HG03025 (cell line): ENCODE measurements around the gene NAB1.
"Not testable (repeated sequence)": the region's sequence is repeated elsewhere in the genome, so short reads cannot be mapped to it uniquely, and the experiment has no call there.

Source experiments
- ATAC-seq: cut with Tn5 transposase; IDR thresholded peaks from one replicate; pipeline ENCODE4 v1.9.1; 2021; ENCODE audit warnings: mild to moderate bottlenecking, moderate library complexity; ENCODE audit not compliant: unreplicated experiment, low FRiP score

Gene NAB1

DNA sequence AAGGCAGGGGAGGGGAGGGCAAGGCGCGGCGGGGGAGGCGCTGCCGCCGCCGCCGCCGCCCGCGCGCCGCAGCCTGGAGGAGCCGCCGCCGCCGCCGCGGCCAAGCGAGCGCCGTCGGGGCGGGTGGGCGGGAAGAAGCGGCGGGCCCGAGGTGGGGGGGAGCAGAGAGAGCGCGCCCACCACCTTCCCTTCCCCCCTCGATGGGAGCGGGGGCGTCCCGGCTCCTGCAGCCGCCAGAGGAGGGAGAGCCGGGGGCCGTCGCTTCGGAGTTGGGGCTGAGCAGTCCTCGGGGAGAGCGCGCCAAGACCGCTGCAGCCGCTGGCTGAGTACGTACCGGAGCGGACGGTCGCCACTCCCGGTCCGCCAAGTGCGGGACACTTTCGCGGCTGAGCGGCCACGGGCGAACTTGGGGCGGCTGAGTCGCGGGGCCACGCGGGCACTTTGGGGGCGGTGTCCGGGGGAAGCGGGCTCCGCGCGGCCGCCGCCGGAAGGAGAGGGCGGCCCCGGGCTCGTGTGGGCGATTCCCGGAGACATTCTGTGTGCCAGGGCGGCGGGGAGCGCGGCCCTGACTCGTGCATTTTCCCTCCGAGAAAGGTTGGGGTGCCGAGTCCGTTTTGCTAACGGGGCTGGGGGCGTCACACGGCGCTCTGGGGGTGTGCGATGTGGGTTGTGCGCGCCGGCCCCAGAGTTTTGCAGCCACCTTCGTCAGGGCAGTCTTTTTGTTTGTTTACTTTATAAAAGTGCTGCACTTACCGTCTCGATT is at the start of gene NAB1:
TSS of gene NAB1 (plus strand) at position 49 of the 763 bp plus-strand sequence. CDS start 10,094 bp downstream, outside the sequence.
- ATAC-seq = peak; percentile 55

DNA sequence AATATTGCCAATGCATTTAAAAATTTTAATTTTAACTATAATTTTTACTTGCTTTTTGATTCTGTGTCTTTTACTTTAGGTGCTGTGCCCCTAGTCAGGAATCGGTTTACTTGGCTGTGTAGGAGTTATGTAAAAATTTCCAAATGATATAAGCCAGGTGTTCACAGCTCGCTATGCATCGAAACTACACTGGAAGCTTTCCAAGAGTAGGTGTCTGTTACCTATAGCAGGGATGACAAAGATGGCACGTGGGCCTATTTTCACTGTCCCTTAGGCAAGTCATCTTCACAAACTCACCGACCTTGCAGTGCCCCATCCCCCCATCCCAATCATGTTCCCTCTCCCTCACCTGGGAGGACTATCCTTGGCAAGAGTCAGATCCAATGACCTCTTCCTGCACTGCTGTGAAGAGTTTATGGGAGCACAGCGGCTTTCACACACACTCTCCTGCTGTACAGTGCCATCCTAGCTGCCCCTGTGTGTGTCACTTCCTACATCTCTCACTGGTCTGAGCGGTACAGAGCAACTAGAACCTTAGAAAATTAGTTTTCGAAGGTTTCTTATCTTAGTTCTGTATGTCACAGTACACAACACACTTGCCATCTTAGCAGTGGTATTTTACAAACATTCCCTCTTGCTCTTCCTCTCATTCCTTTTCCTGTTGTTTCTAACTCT is 49.2 kb upstream of the NAB1 start:
- ATAC-seq = no peak

DNA sequence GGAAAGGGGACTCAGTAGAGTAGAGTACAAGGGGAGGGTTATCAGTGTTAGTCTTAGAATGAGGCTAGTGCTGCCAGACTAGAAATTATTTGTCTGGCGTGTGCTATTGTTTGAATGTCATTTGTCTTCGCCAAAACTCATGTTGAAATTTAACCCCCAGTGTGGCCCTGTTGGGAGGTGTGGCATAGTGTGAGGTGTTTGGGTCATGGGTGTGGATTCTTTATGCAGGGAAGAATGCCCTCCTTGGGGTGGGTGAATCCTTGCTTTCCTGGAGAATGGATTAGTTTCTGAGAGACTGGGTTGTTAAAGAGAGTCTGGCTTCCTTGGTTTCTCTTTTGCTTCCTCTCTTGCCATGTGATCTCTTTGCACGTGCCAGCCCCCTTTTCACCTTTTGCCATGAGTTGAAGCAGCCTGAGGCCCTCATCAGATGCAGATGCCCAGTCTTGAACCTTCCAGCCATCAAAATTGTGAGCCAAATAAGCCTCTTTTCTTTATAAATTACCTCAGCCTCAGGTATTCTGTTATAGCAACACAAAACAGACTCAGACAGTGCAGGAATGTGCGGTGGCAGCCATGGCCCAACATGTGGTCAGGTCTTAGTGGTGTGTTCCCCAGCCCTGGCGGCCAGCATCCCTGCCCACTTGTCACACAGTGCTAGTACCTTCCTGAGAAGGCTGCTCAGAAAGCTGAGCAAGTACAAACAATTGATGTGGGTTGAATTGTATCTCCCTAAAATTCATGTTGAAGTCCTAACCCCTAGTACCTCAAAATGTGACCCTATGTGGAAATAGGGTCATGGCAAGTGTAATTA is 48.4 kb upstream of the NAB1 start:
- no peak for ATAC-seq

- ATAC-seq = no peak
These were observed 45.5 kb upstream of the NAB1 start for GRCh38 chr2:190603374-190603773.

DNA sequence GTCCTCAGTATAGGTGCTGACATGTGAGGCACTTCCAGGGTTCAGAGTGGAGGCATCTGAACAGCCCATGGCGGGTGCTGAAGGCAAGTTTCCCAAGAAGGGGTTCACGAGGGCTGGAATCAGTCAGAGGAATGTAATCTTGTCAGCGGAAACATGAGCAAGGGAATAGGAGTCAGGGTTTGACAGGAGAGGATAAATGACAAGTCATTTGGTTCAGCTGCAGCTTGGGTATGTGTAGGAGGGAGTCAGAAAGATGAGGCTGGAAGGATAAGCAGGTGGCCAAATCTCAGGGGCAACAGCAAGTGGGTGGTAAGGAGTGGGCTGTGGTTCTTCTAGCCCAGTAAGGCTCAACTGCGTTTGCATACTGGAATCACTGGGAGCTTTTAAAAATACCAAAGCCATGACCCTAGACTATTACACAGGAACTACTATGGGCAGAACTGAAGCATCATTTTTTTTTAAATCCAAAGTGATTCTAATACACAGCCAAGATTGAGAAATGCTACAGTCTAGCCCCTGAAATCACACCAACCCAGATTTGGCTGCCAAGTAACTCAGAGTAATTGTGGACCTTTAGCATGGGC is 41.8 kb upstream of the NAB1 start:
- no peak for ATAC-seq

- no peak for ATAC-seq
These were observed 41.1 kb upstream of the NAB1 start for GRCh38 chr2:190607657-190608357.

GRCh38 chr2:190608863-190609262 is 40.0 kb upstream of the NAB1 start:
- ATAC-seq = not testable (repeated sequence)

- not testable (repeated sequence) for ATAC-seq
These were observed 39.5 kb upstream of the NAB1 start for GRCh38 chr2:190609397-190609796.

- not testable (repeated sequence) for ATAC-seq
These were observed 38.4 kb upstream of the NAB1 start for GRCh38 chr2:190610528-190610927.

DNA sequence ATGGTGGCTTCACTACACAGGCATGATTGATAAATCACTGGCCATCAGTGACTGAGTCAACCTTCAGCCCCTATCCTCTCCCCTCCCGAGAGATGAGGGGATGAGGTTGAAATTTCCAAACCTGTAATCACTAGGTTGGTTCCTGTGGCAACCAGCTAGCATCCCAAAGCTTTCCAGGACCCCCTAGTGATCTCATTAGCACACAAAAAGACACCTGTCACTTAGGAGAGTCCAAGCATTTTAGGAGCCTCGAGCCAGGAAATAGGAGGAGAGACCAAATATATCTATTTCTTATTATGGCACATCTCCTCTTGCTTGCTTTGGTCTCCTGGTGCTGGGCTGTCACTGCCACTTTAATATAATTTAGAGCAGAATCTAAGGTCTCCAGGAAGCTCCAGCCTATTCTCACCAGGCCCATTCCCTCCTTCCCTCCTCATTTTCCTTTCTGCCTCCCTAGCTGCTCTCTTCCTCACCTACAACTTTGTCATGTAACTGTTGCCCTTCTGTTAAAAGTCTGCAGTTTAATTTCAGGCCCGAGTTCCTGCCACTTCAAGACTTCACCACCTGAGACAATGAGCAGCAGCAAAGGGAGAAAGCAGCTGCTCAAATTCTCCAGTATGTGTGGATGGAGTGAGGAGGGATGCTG is 33.2 kb upstream of the NAB1 start:
- no peak for ATAC-seq

DNA sequence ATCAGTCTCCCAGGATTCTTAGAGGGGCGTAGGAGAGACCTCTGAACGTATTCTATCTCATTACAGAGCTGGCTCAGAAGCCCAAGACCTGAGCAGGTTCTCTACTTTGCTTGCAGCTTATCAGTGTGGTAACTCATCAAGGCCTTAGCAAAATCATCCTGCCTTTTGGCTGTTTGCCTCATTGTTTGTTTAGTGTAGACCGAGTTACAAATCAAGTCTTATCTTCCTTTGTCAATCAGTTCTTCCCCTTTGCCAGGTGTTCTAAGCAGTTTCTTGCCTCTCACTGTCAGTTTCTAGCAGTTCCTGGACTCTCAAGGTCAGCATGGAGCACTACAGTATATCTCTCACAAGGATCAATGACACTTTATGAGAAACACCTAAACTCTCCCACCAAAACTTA is 30.9 kb upstream of the NAB1 start:
- ATAC-seq = no peak

- ATAC-seq = no peak
These were observed 23.2 kb upstream of the NAB1 start for GRCh38 chr2:190625691-190626090.

GRCh38 chr2:190626641-190627210 is 22.2 kb upstream of the NAB1 start:
- no peak for ATAC-seq

DNA sequence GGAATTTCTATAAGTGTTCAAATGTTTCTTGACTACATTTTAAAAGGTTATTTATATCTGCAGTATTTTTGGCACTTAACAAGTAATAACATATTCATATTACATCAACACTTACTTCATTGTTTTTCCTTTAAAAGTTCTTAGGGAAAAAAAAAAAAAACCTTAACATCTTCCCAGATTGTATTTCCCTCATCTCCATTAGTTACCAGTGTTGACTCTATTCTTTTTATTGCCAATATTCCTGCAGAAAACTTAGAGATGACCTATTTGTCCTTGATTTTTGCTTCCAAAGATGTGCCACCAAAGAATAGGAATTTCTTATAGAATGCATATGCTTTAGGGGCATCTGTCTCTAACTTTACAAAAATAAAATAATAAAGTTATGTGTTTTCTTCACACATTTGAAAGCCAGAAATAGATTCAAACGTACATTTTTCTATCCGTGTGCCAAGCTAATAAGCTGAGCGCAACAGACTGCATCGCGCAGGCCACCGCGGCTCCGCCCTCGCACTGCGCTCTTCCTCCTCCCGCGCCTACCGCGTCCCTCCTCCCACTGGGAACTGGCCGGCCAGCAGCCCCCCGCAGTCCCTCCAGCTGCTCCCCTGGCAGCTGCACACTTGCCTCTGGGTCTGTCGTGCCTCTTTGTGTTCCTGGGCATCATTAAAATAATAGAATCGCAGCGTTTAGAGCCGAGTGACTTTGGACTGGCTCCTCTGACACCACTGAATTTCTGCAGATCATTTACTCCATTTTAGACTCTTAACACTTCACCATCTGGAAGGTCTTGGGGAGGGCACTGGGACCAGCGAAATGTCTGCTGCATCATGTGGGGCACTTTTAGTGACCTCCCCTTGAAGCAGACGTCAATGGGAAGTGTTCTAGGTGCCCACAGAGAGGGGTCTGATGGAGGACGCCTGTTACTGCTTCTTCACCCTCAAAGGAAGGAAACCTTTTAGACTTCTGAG is 21.2 kb upstream of the NAB1 start:
- no peak for ATAC-seq

GRCh38 chr2:190628591-190629319 is 20.1 kb upstream of the NAB1 start:
- no peak for ATAC-seq

- ATAC-seq = no peak
These were observed 14.5 kb upstream of the NAB1 start for GRCh38 chr2:190634381-190634780.

DNA sequence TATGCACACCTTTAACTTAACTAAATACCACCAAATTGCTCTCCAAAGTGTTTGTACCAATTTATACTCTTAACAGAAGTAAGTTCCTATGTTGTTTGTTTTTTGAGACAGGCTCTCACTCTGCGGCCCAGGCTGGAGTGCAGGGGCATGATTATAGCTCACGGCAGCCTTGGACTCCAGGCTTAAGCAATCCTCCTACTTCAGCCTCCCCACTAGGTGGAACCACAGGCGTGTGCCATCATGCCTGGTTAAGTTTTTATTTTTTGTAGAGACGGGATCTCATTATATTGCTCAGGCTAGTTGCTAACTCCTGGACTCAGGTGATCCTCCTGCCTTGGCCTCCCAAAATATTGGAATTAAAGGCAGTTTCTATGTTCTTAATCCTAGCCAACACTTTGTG is 13.1 kb upstream of the NAB1 start:
- no peak for ATAC-seq

GRCh38 chr2:190636361-190636760 is 12.5 kb upstream of the NAB1 start:
- no peak for ATAC-seq
